Measurements from ENCODE around the gene CD52. TPM values are rescaled to one million over a fixed set of nuclear protein-coding genes. Genes with fewer than 3 reads are reported as not detected.
"Not testable (repeated sequence)": the region's sequence is repeated elsewhere in the genome, so short reads cannot be mapped to it uniquely, and the experiment has no call there.

Gene CD52
- total RNA-seq, 1 donor from 2014 or later: 27.1 TPM

DNA sequence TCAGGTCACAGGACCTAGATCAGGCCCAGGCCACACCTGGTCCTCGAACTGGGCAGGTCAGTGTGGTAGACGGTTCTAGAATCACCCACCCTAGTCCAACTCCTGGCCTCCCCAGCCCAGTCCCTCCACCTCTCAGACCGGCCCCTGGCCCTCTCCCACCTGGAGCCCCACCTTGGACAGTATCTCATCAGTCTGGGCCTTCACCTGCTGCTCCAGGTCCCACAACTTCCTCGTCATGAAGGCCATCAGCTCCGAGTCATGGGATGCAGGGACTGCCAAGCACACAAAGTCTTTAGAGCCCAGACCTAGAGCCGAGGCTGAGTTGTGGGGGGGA, 20.0 kb upstream of the CD52 start:
- DNase-seq (ENCODE audit: low spot score): no peak

DNA sequence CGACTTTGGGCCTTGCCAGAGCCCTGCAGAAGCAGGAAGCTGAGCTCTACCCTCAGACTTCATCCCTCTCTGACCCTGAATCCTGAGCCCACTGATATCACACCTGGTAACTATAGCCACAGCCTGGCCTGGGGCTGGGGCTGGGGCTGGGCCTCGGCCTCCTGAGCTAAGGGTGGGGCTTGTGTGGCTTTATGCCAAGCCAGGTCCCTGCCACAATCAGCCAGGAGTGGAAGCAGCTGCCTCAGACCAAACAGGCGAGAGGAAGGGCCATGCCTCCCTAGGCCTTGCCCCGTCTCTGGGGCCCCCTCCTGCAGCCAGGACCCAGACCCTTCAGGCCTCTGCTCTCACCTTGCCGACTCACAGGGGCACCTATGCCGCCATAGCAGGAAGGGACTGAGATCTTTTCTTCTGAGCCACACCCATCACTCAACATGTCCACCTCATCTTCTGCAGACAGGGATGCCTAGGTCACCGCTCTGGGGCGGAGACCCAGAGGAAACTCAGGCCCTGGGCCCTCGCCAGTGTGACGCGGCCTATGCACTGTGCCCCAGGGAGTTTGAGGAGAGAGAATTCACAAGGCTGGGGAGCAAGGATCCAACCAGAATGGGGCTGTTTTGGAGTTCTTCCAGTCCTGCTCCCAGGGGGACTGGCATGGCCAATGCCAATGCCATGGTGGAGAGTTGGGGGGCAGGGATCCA, 17.0 kb upstream of the CD52 start:
- DNase-seq (ENCODE audit: low spot score): no peak

DNA sequence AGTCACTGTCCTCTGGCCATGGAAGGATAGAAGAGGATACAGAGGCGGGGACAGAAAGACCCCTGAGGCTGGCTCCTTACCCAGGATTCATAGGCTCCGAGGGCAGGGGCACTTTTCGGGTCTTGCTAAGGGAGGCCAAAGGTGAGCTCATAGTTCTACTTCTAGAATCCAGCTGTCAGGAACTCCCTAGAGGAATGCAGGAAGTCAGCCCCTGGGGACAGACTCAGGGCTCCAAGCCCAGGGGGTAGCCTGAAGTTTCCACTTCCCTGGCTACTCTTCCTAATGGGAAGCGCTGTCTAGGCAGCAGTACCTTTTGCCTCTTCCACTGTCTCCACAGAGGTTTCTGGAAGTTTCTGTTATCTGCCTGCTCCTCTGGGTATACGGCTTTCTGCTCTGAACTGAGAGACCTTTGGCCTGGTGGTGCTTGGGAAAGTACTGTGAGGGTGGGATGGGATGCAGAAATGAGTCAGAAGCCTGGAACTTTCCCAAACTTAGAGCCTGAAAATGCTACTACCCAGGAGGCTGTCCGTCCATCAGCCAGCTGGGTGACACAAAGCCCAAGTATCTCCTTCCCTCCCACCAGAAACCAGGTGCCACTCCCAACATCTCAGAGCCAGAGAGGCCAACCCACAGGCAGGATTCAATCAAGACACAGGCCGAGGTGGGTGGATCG, 14.9 kb upstream of the CD52 start:
- DNase-seq (ENCODE audit: low spot score): no peak

DNA sequence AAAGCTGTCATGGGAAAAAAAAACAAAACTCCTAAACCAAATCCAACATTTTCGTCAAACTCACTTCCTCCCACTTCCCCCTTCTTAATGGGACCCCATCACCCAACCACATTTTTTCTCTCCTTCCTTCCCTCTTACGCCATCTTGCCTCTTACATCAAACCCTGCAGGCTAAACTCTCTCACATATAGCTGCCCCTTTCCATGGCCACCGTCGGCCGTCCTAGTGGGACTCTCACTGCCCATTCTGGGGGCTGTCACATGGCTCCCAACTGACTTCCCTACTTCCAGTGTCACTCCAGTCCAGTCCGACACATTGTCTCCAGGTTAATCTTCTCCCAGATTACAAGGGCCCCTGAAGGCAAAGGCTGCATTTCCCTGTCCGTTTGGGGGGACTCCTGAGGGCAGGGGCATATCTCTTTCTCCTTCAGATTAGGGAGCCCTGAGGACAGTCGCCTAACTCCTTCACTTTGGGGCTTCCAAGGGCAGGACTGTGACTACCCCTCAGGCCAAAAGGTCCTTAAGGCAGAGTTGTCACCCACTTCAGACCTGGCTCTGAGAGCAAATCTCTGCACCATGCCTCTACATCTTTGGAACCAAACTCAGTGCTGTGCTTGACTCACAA, 12.0 kb upstream of the CD52 start:
- DNase-seq (ENCODE audit: low spot score): no peak

DNA sequence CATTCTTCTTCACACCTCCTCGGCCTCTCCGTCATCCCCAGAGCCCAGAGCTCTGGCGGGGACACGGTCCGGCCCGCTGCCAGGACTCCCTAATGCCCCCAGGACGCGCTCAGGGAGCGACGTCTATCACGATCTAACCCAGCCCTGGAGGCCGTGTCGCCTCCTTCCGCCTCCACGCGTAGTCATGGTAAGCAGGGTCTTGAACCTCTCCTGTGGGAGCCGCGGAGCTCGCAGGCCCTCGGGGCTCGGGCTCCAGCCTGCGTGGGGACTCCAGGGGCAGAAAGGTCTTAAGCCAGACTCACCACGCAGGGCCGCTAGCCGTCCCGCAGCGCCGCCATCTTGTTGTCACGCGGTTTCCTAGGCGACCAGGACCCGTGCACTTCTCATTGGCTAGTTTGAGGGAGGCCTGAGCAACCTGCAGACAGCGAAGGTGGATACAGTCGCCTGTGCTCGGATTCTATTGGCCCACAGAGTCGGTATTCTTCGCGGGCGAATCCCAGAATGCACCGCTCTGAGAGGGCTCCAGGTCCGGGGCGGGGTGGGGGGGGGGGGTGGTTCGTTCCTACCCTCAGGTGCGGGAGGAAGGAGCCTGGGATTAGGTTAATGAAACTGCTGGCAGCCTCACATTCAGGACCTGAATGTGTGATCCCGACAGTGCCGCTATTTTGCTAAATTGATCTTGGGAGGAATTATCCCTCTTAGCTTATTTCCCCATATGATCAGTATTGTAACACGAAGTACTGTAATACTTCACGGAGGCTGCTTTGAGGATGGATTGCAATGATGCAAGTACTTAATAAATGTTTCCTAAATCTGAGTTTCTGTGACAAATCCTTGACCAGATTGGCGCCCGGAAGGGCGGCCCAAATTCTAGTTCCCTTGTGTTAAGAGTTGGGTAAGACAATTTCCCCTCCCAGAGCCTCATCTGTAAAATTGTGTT, 11.2 kb upstream of the CD52 start, which contains the start of gene UBXN11:
TSS of gene UBXN11 (minus strand) at position 347 of the 940 bp plus-strand sequence. CDS start 3,753 bp downstream, outside the sequence.
- DNase-seq (ENCODE audit: low spot score): peak; percentile 94

DNA sequence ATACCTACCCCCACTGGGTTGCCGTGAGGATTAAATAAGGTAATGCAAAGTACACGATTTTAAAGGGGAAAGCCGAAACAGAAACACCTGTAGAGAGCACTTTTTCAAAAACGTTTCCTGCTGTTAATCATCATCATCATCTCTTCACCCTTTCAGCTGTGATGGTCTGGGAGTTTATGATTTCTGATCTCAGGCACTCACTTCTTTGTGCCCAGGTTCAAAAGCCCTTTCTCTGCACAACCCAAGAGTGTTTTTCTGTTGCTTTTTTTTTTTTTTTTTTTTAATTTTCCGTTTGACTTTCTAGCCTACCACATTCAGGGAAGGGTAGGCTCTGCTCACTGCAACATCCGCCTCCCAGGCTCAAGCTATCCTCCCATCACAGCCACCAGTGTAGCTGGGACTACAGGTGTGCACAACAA, 10.4 kb upstream of the CD52 start:
- DNase-seq (ENCODE audit: low spot score): no peak

DNA sequence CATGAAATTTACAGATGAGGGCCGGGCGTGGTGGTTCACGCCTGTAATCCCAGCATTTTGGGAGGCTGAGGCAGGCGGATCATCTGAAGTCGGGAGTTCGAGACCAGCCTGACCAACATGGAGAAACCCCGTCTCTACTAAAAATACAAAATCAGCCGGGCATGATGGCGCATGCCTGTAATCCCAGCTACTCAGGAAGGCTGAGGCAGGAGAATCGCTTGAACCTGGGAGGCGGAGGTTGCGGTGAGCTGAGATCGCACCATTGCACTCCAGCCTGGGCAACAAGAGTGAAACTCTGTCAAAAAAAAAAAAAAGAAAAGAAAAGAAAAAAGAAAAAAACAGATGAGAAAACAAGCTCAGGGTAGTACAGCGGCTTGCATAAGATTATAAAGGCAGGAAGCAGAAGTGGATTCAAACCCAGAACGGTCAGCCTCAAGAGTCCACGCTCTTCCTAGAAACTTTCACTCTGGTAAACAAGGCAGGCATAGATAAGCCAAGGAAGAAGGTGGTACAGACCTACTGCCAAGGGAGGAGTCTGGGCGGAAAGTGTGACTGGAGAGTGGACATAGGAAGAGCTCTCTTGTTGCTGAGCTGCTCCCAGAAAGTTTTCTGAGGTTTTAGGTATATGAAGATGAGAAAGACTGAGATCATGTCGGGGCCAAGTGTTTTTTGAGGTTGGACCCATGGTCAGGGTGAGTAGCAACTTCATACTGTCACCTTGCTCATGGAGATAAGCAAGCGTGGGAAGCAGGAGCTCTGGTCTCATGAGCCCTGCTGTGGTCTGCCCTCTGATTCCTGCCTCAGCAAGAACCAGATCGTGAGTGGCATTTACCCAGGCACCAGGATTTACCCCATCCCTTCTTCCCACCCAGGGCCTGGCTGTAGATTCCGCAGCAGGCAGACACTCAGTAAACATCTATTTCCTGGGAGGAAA, 9.5 kb upstream of the CD52 start:
- DNase-seq (ENCODE audit: low spot score): not testable (repeated sequence)

DNA sequence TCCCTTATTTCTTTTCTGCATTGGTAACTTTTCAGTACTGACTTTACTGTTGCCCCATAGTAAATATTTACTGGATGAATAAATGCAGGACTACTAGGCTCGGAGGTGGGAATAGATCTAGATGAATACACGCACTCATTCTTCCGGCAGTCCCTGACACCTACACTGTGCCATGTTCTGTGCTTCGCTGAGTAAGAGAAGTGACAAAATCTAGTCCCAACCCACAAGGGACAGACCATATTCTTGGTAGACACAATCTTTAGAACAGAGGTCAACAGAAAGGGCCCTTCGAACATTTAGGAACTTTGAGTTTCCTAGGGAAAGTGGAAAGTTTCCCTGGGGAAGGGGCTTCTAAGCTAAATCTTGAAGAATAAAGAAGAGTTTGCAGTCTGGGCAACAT, 3.3 kb upstream of the CD52 start:
- DNase-seq (ENCODE audit: low spot score): no peak

DNA sequence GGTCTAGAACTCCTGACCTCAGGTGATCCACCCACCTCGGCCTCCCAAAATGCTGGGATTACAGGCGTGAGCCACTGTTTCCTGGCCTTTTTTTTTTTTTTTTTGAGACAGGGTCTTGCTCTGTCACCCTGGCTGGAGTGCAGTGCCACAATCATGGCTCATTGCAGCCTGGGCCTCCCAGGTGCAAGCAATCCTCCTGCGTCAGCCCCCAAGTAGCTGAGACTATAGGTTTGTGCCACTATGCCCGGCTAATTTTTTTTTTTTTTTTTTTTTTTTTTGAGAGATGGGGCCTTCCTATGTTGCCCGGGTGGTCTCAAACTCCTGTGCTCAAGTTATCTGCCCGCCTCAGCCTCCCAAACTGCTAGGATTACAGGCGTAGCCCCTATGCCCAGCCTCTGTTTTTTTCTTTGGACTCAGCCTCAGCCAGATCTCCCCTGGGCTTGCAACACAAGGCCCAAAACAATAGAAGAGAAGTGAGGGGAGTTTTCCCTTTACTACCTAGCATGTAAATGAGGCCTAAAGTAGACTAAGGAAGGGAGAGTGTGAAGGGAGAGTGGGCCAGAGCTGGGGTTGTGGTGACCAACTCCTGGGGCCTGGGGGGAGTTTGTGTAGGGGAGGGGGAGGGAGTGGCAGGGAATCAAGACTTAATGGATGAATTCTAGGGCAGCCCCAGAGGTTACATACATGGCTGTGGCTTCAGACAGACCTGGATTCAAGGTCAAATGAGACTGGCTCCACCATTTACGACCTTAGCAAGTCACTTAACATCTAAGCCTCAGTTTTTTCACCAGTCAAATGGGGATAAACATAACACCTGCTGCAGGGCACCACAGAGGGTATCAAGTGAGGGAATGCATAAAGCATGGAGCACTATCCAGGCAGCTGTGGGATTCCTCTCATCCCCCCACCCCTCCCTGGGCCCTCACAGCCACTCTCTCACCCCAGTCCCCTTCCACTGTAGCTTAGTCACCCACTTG, 1.6 kb upstream of the CD52 start:
- DNase-seq (ENCODE audit: low spot score): no peak

DNA sequence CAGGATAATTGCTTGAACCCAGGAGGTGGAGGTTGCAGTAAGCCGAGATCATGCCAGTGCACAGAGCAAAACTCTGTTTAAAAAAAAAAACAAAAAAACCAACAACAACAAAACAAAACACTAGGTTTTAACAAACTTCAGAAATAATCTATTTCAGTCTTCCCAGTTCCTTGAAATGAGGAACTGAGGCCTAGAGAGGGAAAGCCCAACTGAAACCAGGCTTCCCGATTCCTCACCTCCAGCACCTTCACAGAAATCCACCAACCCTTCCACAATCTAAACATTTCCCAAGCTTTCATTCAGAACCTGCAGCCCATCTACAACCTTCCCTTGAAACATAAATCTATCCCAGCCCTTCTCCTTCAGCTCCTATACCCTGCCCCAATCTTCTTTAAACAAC, 612 bp upstream of the CD52 start:
- no peak for DNase-seq (ENCODE audit: low spot score)

DNA sequence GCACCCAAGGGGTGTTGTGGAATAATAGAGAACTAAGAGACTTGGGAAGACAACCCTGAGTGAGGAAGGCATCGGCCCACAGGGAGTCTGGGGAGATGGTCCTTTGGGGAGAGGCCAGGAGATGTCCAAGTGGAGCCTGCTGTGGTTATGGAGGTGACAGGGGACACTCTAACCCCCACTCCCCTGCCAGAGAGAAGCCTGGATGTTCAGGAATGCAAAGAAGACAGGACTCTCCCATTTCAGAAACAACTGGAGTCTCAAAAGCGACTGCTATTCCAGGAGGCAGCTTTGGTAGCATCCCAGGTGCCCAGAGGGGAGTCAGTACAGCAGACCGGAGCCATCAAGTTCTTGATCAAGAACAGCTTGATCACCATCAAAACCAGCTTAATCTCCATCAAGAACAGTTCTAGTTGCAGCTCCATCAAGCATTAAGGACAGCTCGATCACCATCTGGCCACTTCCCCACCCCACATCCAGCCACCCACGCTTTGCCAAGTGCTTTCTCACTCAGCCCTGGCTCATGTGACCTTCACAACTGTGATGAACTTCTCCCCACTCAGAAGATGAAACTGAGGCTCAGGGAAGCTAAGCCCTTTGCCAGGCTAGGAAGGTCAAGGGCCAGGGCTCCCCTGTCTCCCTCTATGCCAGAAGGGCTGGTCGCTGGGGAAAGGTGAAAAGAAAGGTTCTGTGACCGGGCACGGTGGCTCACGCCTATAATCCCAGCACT, 743 bp downstream of the CD52 start:
- no peak for DNase-seq (ENCODE audit: low spot score)

DNA sequence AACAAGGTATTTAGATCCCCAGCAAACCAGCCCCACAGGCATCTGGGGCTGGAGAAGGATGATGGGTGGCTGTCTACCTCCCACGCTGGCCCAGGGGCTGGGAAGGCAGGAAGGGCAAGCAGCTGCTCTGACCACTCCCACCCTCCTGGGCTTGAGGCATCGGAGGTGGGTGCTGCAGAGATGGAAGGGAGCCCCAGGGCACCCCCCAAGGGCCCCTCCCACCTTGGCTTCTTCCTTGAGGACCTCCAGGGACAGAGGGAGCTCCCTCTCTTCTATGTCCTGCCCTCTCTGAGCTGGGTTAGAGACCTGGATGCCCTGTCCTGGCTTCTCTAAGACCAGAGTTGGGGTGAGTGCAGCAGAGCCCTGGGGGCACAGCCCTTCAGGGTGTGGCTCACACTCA, 3.1 kb downstream of the CD52 start:
- no peak for DNase-seq (ENCODE audit: low spot score)

DNA sequence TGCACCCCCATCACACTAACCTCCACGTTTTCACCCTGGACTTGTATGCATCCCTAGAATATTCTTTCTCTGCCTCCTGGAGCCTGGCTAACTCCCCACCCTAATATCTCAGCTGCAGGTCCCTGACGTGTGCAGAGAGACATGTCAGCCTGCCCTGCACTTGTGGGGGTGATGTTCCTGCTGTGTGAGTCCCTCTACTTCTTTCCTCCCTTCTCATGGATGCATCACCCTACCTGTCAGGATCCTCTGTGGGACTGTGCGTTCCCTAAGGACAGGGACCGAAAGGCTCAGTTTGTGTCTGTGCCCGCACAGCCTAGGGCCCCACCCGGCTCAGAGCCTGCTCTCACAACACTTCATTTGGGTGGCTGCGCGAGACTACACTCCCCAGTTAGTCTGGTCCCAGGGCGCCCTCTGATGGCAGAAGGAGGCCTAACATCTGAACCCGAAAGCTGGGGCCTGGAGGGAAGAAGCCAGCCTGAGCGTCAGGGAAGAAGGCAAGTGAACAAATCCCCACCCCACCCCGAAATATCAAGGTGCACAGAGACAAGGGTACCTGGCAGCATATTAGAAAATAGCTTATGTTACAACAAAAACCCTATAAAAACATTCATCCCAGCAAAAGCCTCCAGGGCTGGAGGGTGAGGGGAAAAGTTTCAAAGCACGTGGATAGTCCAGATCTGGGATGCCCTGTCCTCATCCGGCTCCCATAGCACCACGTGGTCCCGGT, 3.7 kb downstream of the CD52 start:
- DNase-seq (ENCODE audit: low spot score): peak; percentile 95

DNA sequence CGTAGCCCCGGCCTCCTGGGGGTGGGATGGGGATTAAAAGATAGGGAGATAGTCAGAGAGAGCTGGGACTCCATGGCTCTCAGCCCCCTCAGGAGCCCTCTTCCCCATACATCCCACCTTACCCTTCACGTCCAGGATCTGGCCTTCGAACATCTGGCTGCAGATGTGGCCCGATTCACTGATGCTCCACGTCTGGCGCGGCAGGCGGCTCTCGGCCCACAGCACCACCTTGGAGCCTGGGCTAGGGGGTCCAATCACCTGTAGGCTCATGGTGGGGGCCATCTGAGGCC, 4.2 kb downstream of the CD52 start:
- DNase-seq (ENCODE audit: low spot score): no peak

DNA sequence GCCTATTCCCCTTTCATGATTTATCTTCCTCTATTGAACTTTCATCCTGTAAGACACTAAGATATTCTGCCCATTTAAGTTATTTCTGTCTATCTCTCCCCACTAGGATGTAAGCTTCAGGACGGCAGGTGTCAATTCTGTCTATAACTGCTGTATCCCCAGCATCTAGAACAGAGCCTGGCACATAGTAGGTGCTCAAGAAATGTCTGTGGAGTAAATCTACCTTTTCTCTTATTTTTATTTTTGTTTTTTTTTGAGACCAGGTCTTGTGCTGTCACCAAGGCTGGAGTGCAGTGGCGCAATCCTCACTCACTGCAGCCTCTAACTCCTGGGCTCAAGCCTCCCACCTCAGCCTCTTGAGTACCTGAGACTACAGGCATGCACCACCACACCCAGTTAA, 5.6 kb downstream of the CD52 start:
- DNase-seq (ENCODE audit: low spot score): no peak

DNA sequence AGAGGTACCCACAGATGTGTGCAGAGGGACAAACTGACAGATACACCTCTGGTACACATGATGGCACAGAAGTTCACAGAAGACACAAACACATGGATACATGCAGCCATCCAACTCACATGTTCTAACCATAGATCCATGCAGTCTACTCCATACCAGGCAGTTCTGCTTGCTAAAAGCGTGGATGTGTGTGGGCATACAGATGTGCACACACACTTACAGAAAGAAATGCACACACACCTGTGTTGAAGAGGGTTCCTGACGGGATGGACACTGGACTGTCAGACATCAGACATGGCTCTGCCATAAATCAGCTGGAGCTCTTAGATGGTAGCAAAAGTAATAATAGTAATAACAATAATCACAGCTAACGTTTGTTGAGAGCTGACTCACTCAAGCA, 6.8 kb downstream of the CD52 start:
- no peak for DNase-seq (ENCODE audit: low spot score)

DNA sequence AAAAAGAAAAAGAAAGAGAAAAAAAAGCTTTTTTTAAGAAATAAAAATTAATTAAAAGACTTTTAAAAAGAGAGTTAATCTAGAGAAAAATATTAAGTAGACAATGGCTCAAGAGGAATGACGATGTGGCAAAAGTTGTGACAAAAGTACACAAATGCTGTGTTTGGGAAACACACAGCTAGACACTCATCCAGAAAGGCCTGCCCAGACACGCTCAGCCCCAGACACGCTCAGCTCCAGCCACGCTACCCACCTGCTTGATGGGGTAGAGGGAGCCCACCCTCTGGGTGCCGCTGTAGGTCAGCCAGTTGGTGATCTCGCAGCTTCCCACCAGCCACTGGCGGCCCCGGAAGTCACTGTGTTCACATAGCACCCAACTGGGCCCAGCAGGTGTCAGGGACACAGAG, 10.2 kb downstream of the CD52 start:
- DNase-seq (ENCODE audit: low spot score): no peak

DNA sequence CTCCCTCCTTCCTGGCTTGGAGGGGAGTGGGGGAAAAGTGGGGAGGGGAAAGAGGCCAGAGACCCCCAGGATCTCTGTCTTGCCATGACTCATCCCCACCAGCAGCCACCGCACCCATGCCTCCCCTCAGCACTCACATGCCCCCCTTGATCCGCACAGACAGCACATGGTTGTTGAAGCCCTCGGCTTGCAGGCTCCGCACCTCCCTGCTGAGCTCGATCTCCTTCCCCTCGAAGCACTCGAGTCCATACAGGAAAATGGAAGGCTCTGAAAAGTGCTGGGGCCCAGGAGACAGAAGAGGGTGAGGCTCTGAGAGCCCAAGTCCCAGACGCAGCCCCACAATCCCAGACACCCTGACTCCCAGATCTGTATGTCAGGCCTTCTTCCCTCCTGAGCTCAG, 10.8 kb downstream of the CD52 start:
- no peak for DNase-seq (ENCODE audit: low spot score)
